LNCAP (cell line): ENCODE data around the gene TUFT1.

Experiments used
- CTCF ChIP-seq: fragments of 450-650 bp; IDR thresholded peaks from 2 replicates; pipeline ENCODE4 v1.5.1; 2017; ENCODE audit warnings: mild to moderate bottlenecking

TUFT1 gene

GRCh38 chr1:151513626-151514121, 26.4 kb upstream of the TUFT1 start:
- no peak for TF ChIP-seq CTCF

GRCh38 chr1:151514366-151514765, 25.7 kb upstream of the TUFT1 start:
- TF ChIP-seq CTCF = no peak

- TF ChIP-seq CTCF = no peak
Observed at GRCh38 chr1:151515265-151515664, 24.8 kb upstream of the TUFT1 start.

- no peak for TF ChIP-seq CTCF
Observed at GRCh38 chr1:151516031-151516511, 24.0 kb upstream of the TUFT1 start.

- TF ChIP-seq CTCF = no peak
Observed at GRCh38 chr1:151518431-151518830, 21.7 kb upstream of the TUFT1 start.

- TF ChIP-seq CTCF = no peak
Observed at GRCh38 chr1:151518936-151519335, 21.2 kb upstream of the TUFT1 start.

- no peak for TF ChIP-seq CTCF
Observed at GRCh38 chr1:151519667-151520066, 20.4 kb upstream of the TUFT1 start.

- no peak for TF ChIP-seq CTCF
Observed at GRCh38 chr1:151520359-151520758, 19.8 kb upstream of the TUFT1 start.
